GM12891 (cell line): Measurements from ENCODE around the gene MEGF8.

Experiments used
- POLR2A ChIP-seq: IDR thresholded peaks from 2 replicates; pipeline ENCODE4 v1.6.1; 2011; ENCODE audit warnings: low read depth, low read length, control low read depth
- POLR2AphosphoS5 ChIP-seq: IDR thresholded peaks from 2 replicates; pipeline ENCODE4 v1.6.1; 2011; ENCODE audit warnings: low read depth, low read length, control low read depth
- SPI1 ChIP-seq: IDR thresholded peaks from 2 replicates; pipeline ENCODE4 v1.6.1; 2011; ENCODE audit warnings: low read depth, low read length, control low read depth
- TAF1 ChIP-seq: IDR thresholded peaks from 2 replicates; pipeline ENCODE4 v1.6.1; 2011; ENCODE audit warnings: low read depth, low read length, control low read depth

DNA sequence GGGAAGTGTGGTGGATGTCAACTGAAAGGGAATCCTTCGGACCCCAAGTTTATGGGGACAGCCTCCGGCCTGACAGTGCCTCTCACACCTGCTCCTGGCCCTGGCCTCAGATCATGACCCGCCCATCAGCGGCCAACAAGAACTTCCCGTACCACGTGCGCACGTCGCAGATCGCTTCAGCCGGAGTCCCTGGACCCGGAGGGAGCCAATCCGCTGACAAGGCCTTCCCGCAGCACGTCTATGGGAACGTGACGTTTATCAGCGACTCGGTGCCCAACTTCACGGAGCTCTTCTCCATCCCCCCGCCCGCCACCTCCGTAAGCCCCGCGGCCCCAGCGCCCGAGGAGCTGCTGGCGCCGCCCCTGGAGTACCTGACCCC is 2.0 kb upstream of the MEGF8 start:
- TF ChIP-seq TAF1 (no peak), POLR2A (no peak), SPI1 (no peak), POLR2AphosphoS5 (no peak)
